Epithelial cell of esophagus (primary cell): Measurements from ENCODE around the gene MSMO1.

Source experiments
- DNase-seq: peaks from one replicate; pipeline ENCODE4 v3.0.0; 2010; ENCODE audit warnings: low read depth
- H3K4me3 ChIP-seq: 2 replicates; pipeline ENCODE4 v1.5.1; 2011; ENCODE audit warnings: mild to moderate bottlenecking, low read length, control low read depth
- CTCF ChIP-seq: IDR thresholded peaks from 2 replicates; pipeline ENCODE4 v1.5.1; 2011; ENCODE audit warnings: low read depth, mild to moderate bottlenecking, low read length, control low read depth, inconsistent platforms; ENCODE audit not compliant: insufficient read depth; ENCODE audit errors: missing control alignments

The MSMO1 gene

DNA sequence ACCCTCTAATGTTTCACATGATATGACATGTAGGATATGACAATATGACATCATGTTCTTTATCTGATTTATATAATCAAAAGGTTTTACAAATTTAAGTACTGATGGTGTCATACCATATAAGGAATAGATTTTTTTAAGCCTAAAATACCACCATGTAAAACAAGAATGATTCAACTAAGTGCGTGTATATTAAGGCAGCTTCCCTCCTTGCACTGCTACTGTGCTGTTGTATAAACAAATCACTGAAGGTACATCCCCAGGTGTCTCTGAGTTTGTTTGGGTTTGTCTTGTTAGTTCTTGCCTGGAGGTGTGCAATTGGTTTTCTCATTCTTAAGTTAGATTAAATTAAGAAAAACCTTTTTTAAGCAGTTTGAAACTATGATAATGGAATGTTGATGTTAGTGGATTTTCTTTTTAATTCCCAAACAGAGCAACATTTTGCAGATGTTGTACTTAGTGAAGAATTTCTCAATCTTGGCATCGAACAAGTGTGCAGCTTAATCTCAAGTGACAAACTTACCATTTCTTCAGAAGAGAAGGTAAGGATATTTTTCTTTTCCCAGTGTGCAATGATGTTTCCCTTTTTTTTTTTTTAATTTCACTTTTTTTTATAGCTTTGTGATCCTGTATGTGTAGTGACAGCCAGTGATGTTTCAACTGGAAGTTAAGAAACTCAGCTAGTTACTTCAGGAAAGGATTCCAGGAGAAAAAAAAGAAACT is 33.4 kb upstream of the MSMO1 start:
- peak; percentile 26 for DNase-seq
- no peak overlapping the region for H3K4me3 ChIP-seq
- TF ChIP-seq CTCF = no peak

DNA sequence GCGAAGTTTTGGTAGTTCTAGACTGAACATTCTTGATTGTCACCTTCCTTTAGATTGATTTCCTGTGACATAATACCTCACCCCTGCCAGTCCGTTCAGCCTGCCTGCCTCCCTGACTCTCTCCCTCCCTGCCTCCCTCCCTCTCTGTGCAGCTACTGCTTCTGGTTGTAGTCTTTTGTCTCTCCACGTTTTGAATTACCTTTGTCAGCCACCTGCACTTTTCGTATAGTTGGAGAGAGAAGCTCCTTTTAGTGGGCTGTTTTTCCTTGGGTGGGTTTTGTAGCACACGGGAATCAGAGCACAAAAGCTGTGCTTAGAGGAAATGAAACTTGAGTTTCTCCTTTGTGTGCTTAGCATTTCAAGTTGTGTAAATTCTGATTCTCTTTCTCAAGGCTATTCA is 32.6 kb upstream of the MSMO1 start:
- DNase-seq = no peak
- TF ChIP-seq CTCF = no peak

DNA sequence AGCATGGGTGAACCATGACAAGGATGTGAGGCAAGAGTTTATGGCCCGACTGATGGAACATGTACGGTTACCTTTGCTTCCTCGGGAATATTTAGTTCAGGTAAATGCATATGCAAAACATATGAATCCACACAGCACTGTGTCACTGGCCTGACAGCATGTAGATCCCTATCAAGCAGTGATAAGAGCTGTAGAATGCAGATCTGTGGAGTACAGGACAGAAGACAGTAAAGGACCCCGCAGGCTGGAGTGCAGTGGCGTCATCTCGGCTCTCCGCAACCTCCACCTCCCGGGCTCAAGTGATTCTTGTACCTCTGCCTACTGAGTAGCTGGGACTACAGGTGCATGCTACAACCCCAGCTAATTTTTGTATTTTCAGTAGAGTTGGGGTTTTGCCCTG is 29.8 kb upstream of the MSMO1 start:
- no peak overlapping the region for H3K4me3 ChIP-seq
- no peak for DNase-seq
- TF ChIP-seq CTCF = no peak

More for the DNA sequence above, 32.6 kb upstream of the MSMO1 start:
- no peak overlapping the region for H3K4me3 ChIP-seq

GRCh38 chr4:165299399-165300060 is 27.9 kb upstream of the MSMO1 start:
- H3K4me3 ChIP-seq = no peak overlapping the region
- DNase-seq = peak; percentile 11
- no peak for TF ChIP-seq CTCF

DNA sequence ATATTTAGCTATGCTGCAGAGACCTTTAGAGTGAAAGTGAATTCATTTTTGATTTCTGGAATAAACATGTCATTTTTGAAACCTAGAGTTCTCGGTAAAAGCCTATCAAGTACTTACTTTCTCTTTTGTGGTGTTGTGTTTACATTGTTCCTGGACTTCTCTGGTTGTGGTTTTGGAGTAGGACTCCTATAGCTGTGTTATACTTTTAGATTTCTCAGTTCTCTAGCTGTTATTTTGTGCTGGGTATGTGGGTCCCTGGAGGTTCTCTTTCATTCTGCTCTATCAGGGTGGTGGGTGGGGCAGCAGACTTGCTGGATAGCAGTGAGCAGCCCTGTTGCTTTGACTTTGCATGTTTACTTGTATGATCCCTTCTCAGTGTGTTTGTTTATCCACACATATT is 25.6 kb upstream of the MSMO1 start:
- no peak for DNase-seq
- H3K4me3 ChIP-seq = peak overlapping the region; percentile 3

DNA sequence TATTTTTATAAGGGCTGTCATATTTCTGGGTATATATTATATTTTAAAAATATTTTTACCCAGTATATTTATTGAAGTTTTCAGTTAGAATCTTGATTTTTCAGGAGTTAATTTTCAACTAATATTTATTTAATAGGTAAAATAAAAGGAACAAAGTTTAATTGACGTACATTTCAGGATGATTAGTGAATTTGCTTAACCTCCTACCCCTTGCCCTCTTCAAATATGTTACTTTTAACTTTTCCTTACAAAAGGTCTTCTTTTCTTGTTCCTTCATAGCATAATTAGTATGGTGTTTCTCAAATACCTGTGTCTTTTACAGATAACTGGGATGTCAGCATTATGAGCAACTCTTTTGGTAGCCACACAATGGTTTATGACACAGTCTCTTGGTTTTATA is 24.8 kb upstream of the MSMO1 start:
- no peak for DNase-seq
- no peak overlapping the region for H3K4me3 ChIP-seq
- no peak for TF ChIP-seq CTCF

More for the DNA sequence above, 25.6 kb upstream of the MSMO1 start:
- no peak for TF ChIP-seq CTCF
